Measurements from ENCODE around the gene FGF18. TPM values are rescaled to one million over a fixed set of nuclear protein-coding genes. Genes with fewer than 3 reads are reported as not detected.

FGF18 gene
- polyA plus RNA-seq, 2 donors: 0.06 to 0.18 TPM

- Histone ChIP-seq H3K27ac (ENCODE audit: low read depth in 2 of 2, low read length in 1 of 2) (no peak overlapping the region), H3K4me1 (ENCODE audit: control insufficient read depth in 2 of 2, insufficient read depth in 2 of 2, low read length in 1 of 2) (peaks cover 10 to 12% of the 10 kb centered on the region in 2 donors), H3K36me3 (ENCODE audit: control insufficient read depth in 2 of 2, insufficient read depth in 2 of 2, low read length in 1 of 2) (no peaks in the 10 kb centered on the region), H3K27me3 (ENCODE audit: control insufficient read depth in 1 of 2, insufficient read depth in 2 of 2, low read length in 2 of 2) (no peaks in the 10 kb centered on the region), H3K9me3 (ENCODE audit: control insufficient read depth in 2 of 2, insufficient read depth in 1 of 2, low read depth in 1 of 2, low read length in 1 of 2) (no peaks in the 10 kb centered on the region), H3K4me3 (ENCODE audit: low read depth in 1 of 2, low read length in 2 of 2) (peak overlapping the region in 1 of 2 donors; percentile 45)
- 1 to 3% methylated on average over 60 to 65 of the region's 65 CpGs for WGBS, 2 donors
Observed at GRCh38 chr5:171420431-171421241, 1.2 kb downstream of the FGF18 start.

- no peak overlapping the region for H3K4me3 ChIP-seq (ENCODE audit: low read depth in 1 of 2, low read length in 2 of 2)
- peaks cover 10 to 12% of the 10 kb centered on the region in 2 donors for H3K4me1 ChIP-seq (ENCODE audit: control insufficient read depth in 2 of 2, insufficient read depth in 2 of 2, low read length in 1 of 2)
- 60 to 62% methylated on average over 14 to 16 of the region's 16 CpGs for WGBS, 2 donors
- H3K9me3 ChIP-seq (ENCODE audit: control insufficient read depth in 2 of 2, insufficient read depth in 1 of 2, low read depth in 1 of 2, low read length in 1 of 2): no peaks in the 10 kb centered on the region
- no peak overlapping the region for H3K27ac ChIP-seq (ENCODE audit: low read depth in 2 of 2, low read length in 1 of 2)
- no peaks in the 10 kb centered on the region for H3K27me3 ChIP-seq (ENCODE audit: control insufficient read depth in 1 of 2, insufficient read depth in 2 of 2, low read length in 2 of 2)
- no peaks in the 10 kb centered on the region for H3K36me3 ChIP-seq (ENCODE audit: control insufficient read depth in 2 of 2, insufficient read depth in 2 of 2, low read length in 1 of 2)
Observed at GRCh38 chr5:171421331-171422262, 2.1 kb downstream of the FGF18 start.

GRCh38 chr5:171422495-171422894 lies 3.0 kb downstream of the FGF18 start:
- Histone ChIP-seq H3K9me3 (ENCODE audit: control insufficient read depth in 2 of 2, insufficient read depth in 1 of 2, low read depth in 1 of 2, low read length in 1 of 2) (no peaks in the 10 kb centered on the region), H3K27me3 (ENCODE audit: control insufficient read depth in 1 of 2, insufficient read depth in 2 of 2, low read length in 2 of 2) (no peaks in the 10 kb centered on the region), H3K27ac (ENCODE audit: low read depth in 2 of 2, low read length in 1 of 2) (no peak overlapping the region), H3K36me3 (ENCODE audit: control insufficient read depth in 2 of 2, insufficient read depth in 2 of 2, low read length in 1 of 2) (no peaks in the 10 kb centered on the region), H3K4me1 (ENCODE audit: control insufficient read depth in 2 of 2, insufficient read depth in 2 of 2, low read length in 1 of 2) (peaks cover 10 to 12% of the 10 kb centered on the region in 2 donors), H3K4me3 (ENCODE audit: low read depth in 1 of 2, low read length in 2 of 2) (no peak overlapping the region)
- WGBS, 2 donors: 96 to 100% methylated on average over 2 of the region's 2 CpGs

- 89 to 92% methylated on average over 26 of the region's 26 CpGs for WGBS, 2 donors
- peaks cover 10 to 12% of the 10 kb centered on the region in 2 donors for H3K4me1 ChIP-seq (ENCODE audit: control insufficient read depth in 2 of 2, insufficient read depth in 2 of 2, low read length in 1 of 2)
Observed at GRCh38 chr5:171422902-171423663, 3.6 kb downstream of the FGF18 start.

GRCh38 chr5:171424726-171425125 lies 5.3 kb downstream of the FGF18 start:
- Histone ChIP-seq H3K27ac (ENCODE audit: low read depth in 2 of 2, low read length in 1 of 2) (no peak overlapping the region), H3K4me3 (ENCODE audit: low read depth in 1 of 2, low read length in 2 of 2) (no peak overlapping the region), H3K27me3 (ENCODE audit: control insufficient read depth in 1 of 2, insufficient read depth in 2 of 2, low read length in 2 of 2) (no peaks in the 10 kb centered on the region), H3K36me3 (ENCODE audit: control insufficient read depth in 2 of 2, insufficient read depth in 2 of 2, low read length in 1 of 2) (no peaks in the 10 kb centered on the region), H3K9me3 (ENCODE audit: control insufficient read depth in 2 of 2, insufficient read depth in 1 of 2, low read depth in 1 of 2, low read length in 1 of 2) (no peaks in the 10 kb centered on the region), H3K4me1 (ENCODE audit: control insufficient read depth in 2 of 2, insufficient read depth in 2 of 2, low read length in 1 of 2) (peaks cover 3 to 7% of the 10 kb centered on the region in 2 donors)
- WGBS, 2 donors: 54 to 68% methylated on average over 5 of the region's 5 CpGs

More at GRCh38 chr5:171422902-171423663, 3.6 kb downstream of the FGF18 start:
- H3K4me3 ChIP-seq (ENCODE audit: low read depth in 1 of 2, low read length in 2 of 2): no peak overlapping the region
- no peaks in the 10 kb centered on the region for H3K9me3 ChIP-seq (ENCODE audit: control insufficient read depth in 2 of 2, insufficient read depth in 1 of 2, low read depth in 1 of 2, low read length in 1 of 2)
- H3K36me3 ChIP-seq (ENCODE audit: control insufficient read depth in 2 of 2, insufficient read depth in 2 of 2, low read length in 1 of 2): no peaks in the 10 kb centered on the region
- no peak overlapping the region for H3K27ac ChIP-seq (ENCODE audit: low read depth in 2 of 2, low read length in 1 of 2)
- no peaks in the 10 kb centered on the region for H3K27me3 ChIP-seq (ENCODE audit: control insufficient read depth in 1 of 2, insufficient read depth in 2 of 2, low read length in 2 of 2)

GRCh38 chr5:171425596-171426244 lies 6.3 kb downstream of the FGF18 start:
- 91 to 93% methylated on average over 14 of the region's 14 CpGs for WGBS, 2 donors
- Histone ChIP-seq H3K4me1 (ENCODE audit: control insufficient read depth in 2 of 2, insufficient read depth in 2 of 2, low read length in 1 of 2) (peaks cover 3 to 4% of the 10 kb centered on the region in 2 donors), H3K27ac (ENCODE audit: low read depth in 2 of 2, low read length in 1 of 2) (no peak overlapping the region), H3K36me3 (ENCODE audit: control insufficient read depth in 2 of 2, insufficient read depth in 2 of 2, low read length in 1 of 2) (no peaks in the 10 kb centered on the region), H3K27me3 (ENCODE audit: control insufficient read depth in 1 of 2, insufficient read depth in 2 of 2, low read length in 2 of 2) (no peaks in the 10 kb centered on the region), H3K4me3 (ENCODE audit: low read depth in 1 of 2, low read length in 2 of 2) (no peak overlapping the region), H3K9me3 (ENCODE audit: control insufficient read depth in 2 of 2, insufficient read depth in 1 of 2, low read depth in 1 of 2, low read length in 1 of 2) (no peaks in the 10 kb centered on the region)

GRCh38 chr5:171426266-171426665 lies 6.8 kb downstream of the FGF18 start:
- H3K9me3 ChIP-seq (ENCODE audit: control insufficient read depth in 2 of 2, insufficient read depth in 1 of 2, low read depth in 1 of 2, low read length in 1 of 2): no peaks in the 10 kb centered on the region
- no peak overlapping the region for H3K27ac ChIP-seq (ENCODE audit: low read depth in 2 of 2, low read length in 1 of 2)
- peaks cover 0 to under 1% of the 10 kb centered on the region in 2 donors for H3K4me1 ChIP-seq (ENCODE audit: control insufficient read depth in 2 of 2, insufficient read depth in 2 of 2, low read length in 1 of 2)
- H3K4me3 ChIP-seq (ENCODE audit: low read depth in 1 of 2, low read length in 2 of 2): no peak overlapping the region
- no peaks in the 10 kb centered on the region for H3K36me3 ChIP-seq (ENCODE audit: control insufficient read depth in 2 of 2, insufficient read depth in 2 of 2, low read length in 1 of 2)
- H3K27me3 ChIP-seq (ENCODE audit: control insufficient read depth in 1 of 2, insufficient read depth in 2 of 2, low read length in 2 of 2): no peaks in the 10 kb centered on the region
- WGBS, 2 donors: 72 to 85% methylated on average over 4 of the region's 4 CpGs

GRCh38 chr5:171426680-171427079 lies 7.2 kb downstream of the FGF18 start:
- H3K27me3 ChIP-seq (ENCODE audit: control insufficient read depth in 1 of 2, insufficient read depth in 2 of 2, low read length in 2 of 2): no peaks in the 10 kb centered on the region
- H3K36me3 ChIP-seq (ENCODE audit: control insufficient read depth in 2 of 2, insufficient read depth in 2 of 2, low read length in 1 of 2): no peaks in the 10 kb centered on the region
- H3K9me3 ChIP-seq (ENCODE audit: control insufficient read depth in 2 of 2, insufficient read depth in 1 of 2, low read depth in 1 of 2, low read length in 1 of 2): no peaks in the 10 kb centered on the region
- 91 to 95% methylated on average over 9 of the region's 9 CpGs for WGBS, 2 donors
- no peak overlapping the region for H3K4me3 ChIP-seq (ENCODE audit: low read depth in 1 of 2, low read length in 2 of 2)
- H3K4me1 ChIP-seq (ENCODE audit: control insufficient read depth in 2 of 2, insufficient read depth in 2 of 2, low read length in 1 of 2): no peaks in the 10 kb centered on the region
- no peak overlapping the region for H3K27ac ChIP-seq (ENCODE audit: low read depth in 2 of 2, low read length in 1 of 2)

Measured in esophagus (tissue), 2 donors.